ENCODE measurements around the gene TOX2.
A peak's percentile ranks its signal among the peaks of the same experiment; 100 is the strongest.

The TOX2 gene

GRCh38 chr20:44064501-44065400, 150.1 kb downstream of the TOX2 start:
- no peak for DNase-seq (ENCODE audit: low read depth)

GRCh38 chr20:44065401-44066340, 151.0 kb downstream of the TOX2 start:
- DNase-seq (ENCODE audit: low read depth) = no peak

GRCh38 chr20:44066645-44067606, 152.3 kb downstream of the TOX2 start:
- no peak for DNase-seq (ENCODE audit: low read depth)

- no peak for DNase-seq (ENCODE audit: low read depth)
Measured at GRCh38 chr20:44067650-44068081, 153.0 kb downstream of the TOX2 start.

GRCh38 chr20:44068316-44069201, 153.9 kb downstream of the TOX2 start:
- no peak for DNase-seq (ENCODE audit: low read depth)

- DNase-seq (ENCODE audit: low read depth) = peak; percentile 32
Measured at GRCh38 chr20:44069203-44070011, 154.8 kb downstream of the TOX2 start.

GRCh38 chr20:44070139-44070900, 155.7 kb downstream of the TOX2 start:
- no peak for DNase-seq (ENCODE audit: low read depth)

GRCh38 chr20:44071057-44071456, 156.4 kb downstream of the TOX2 start:
- no peak for DNase-seq (ENCODE audit: low read depth)

- DNase-seq (ENCODE audit: low read depth) = no peak
Measured at GRCh38 chr20:44071526-44072111, 157.0 kb downstream of the TOX2 start.

GRCh38 chr20:44072384-44072783, 157.7 kb downstream of the TOX2 start:
- DNase-seq (ENCODE audit: low read depth) = no peak

- DNase-seq (ENCODE audit: low read depth) = no peak
Measured at GRCh38 chr20:44073011-44073674, 158.5 kb downstream of the TOX2 start.

GRCh38 chr20:44073675-44074071, 159.0 kb downstream of the TOX2 start:
- no peak for DNase-seq (ENCODE audit: low read depth)

- no peak for DNase-seq (ENCODE audit: low read depth)
Measured at GRCh38 chr20:44074252-44075151, 159.8 kb downstream of the TOX2 start.

GRCh38 chr20:44075191-44075949, 160.7 kb downstream of the TOX2 start:
- DNase-seq (ENCODE audit: low read depth) = no peak

GRCh38 chr20:44075950-44076232, 161.2 kb downstream of the TOX2 start:
- DNase-seq (ENCODE audit: low read depth) = no peak

GRCh38 chr20:44079291-44079690, 164.6 kb downstream of the TOX2 start:
- DNase-seq (ENCODE audit: low read depth) = no peak

All from stimulated activated CD4-positive, alpha-beta T cell treated with anti-CD3 and anti-CD28 coated beads, Interleukin-2, amount 100 ng/mL, for 4 hours (primary cell).